HG03159 (cell line): Measurements from ENCODE around the gene MORF4L1.
"Not testable (repeated sequence)": the region's sequence is repeated elsewhere in the genome, so short reads cannot be mapped to it uniquely, and the experiment has no call there.

ENCODE experiments used
- ATAC-seq: cut with Tn5 transposase; IDR thresholded peaks from one replicate; pipeline ENCODE4 v1.9.1; 2021; ENCODE audit warnings: mild to moderate bottlenecking, moderate library complexity; ENCODE audit not compliant: unreplicated experiment

Gene MORF4L1

DNA sequence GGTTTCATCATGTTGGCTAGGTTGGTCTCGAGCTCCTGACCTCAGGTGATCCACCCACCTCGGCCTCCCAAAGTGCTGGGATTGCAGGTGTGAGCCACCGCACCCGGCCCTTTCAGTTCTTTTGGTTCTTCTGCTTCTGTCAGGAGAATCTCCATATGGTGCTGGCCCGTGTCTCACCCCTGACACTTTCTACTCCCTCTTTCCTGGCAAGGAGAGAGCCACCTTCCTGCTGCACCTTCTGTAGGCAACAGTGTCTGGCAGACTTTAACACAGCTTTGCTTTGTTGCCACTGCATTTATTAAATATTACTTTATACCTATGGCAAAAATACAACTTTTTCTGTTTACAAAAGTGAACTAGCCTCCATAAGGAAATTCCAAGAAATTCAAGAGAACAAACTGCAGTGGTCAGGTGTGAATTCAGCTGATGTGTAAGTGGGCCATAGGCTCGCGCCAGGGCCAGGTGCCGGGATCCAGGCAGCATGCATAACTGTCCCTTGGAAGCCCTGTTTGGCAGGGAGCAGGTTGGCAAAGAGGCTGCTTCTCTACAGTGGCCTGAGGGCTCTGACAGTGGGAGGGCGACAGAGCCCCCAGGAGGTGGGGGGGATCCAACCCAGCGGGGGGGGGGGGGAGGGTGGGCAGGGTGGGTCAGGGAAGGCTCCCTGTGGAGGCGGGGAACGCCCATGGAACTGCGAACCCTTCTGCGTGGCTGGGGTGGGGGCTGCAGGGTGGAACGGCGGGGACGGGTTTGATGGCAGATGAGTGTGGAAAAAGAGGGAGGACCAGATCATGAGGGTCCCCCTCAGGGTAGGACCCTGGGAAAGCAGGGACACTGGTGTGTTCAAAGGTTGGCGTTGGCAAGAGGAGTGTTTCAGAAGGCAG lies 51.0 kb downstream of the MORF4L1 start:
- no peak for ATAC-seq

DNA sequence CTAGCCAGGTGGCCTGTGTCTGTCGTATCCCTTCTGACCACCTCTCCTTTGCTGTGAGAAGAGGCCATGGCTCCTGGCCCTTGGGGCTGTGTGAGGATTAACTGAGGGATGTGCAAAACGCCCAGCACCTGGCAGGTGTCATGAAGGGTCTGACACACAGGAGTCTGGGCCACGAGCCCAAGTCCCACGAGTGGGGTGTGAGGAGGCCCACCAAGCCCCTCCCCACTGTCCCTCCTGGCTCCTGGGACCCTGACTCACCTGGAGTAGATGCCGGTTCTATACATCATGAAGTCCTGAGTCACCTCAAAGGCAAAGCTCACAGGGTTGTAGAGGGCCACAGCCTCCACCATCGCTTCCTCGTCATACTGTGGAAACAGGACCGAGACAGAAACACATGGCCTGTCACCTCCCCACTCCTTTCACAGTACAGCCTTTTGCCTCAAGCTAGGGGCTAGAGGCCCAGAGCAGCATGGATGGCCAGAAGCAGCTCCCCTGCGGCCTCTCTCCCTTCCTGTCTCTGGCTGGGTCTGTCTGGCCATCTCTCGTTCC lies 52.5 kb downstream of the MORF4L1 start:
- no peak for ATAC-seq

GRCh38 chr15:78925956-78926743 lies 53.5 kb downstream of the MORF4L1 start:
- no peak for ATAC-seq

DNA sequence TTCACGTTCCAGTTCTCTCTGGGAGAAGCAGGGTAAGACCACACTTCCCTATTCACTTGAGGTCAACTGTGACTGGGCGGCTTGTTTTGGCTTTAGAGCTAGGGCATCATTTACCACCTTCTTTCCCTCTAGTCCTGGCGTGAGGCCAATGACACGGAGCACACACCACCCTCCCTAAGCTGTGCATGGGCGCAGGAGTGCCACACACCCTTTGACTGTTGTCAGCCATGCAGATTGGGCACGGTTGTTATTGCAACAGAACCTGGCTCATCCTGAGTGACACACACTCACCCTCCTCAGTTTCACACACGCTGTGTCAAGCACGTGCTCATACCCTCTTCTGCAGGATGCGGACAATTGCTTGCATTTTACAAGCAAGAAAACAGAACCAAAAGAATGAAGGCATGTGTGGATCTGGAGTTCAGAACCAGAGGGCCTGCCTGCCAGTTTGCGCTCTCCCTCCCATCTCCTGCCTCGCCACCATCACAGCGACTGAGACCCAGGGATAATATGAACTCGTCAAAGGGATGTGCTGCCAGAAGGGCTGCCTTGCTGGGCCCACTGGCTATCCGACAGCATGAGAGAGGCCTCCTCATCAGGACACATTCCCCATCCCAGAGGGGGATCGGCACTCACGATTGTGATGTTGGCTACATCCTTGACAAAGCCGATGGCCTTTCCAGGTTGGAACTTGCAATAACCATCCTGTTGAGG lies 54.5 kb downstream of the MORF4L1 start:
- no peak for ATAC-seq

DNA sequence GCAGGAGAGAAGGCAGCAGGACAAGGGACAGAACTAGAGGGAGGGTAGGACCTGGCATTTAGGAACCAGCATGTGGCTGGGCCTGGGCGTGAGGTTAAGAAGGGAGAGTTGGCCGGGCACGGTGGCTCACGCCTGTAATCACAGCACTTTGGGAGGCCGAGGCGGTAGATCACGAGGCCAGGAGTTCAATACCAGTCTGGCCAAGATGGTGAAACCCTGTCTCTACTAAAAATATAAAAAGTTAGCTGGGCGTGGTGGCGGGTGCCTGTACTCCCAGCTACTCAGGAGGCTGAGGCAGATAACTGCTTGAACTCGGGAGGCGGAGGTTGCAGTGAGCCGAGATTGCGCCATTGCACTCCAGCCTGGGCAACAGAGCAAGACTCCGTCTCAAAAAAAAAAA lies 55.5 kb downstream of the MORF4L1 start:
- not testable (repeated sequence) for ATAC-seq

GRCh38 chr15:78928616-78929093 lies 56.0 kb downstream of the MORF4L1 start:
- no peak for ATAC-seq

- no peak for ATAC-seq
Observed at GRCh38 chr15:78929536-78930264, 57.0 kb downstream of the MORF4L1 start.

GRCh38 chr15:78930577-78931388 lies 58.1 kb downstream of the MORF4L1 start:
- no peak for ATAC-seq

- ATAC-seq, result no peak
Observed at GRCh38 chr15:78931439-78932257, 59.0 kb downstream of the MORF4L1 start.

DNA sequence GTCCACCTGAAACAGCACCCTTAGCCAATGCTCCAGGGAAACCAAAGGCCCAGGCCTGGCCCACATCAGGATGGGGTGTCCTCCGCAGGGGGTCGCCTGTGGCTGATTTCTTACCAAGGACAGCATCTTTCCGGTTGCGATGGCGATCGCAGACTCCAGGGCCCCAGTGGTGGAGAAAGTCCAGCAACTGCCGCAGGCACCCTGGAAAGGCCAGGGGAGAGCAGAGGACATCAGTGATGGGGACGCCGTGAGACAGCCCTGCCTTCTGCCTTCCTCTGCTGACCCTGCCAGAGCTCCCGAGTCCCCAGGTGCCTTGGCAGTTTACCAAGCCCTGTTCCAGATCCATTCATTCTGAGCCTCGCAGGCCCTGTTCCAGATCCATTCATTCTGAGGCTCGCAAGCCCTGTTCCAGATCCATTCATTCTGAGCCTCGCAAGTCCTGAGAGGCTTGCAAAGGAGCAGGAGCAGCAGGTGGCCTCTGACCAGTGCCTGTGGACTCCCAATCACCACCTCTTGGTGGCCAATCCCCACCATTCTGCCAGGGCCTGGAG lies 59.6 kb downstream of the MORF4L1 start:
- no peak for ATAC-seq

DNA sequence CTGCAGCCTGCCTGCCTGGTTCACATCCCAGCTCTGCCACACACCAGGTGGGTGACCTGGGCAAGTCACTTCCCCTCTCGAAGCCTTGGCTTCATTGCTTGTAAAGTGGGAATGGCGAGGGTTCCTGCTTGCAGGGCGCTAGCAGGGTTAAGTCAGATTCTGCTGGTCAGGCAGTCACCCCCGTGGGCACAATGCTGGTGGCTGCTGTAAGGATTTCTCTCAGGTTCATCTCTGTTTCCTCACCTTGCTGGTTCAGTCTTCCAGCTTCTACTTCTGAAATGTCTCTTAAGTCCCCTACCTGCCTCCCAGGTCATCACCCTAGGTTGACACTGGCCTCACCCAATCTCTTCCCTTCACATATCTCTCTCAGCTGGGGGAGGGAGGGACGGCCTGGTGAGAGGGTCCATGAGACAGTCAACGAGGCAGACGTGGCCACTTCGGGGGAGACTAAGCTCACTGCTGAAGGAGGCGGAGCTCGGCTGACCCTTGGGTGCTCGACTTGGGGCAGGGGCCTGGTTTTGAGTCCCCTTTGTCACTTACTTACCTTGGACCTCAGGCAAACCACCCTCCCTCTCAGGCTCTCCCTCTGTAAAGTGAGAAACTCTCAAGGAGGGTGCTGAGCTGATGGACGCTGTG lies 60.6 kb downstream of the MORF4L1 start:
- no peak for ATAC-seq

DNA sequence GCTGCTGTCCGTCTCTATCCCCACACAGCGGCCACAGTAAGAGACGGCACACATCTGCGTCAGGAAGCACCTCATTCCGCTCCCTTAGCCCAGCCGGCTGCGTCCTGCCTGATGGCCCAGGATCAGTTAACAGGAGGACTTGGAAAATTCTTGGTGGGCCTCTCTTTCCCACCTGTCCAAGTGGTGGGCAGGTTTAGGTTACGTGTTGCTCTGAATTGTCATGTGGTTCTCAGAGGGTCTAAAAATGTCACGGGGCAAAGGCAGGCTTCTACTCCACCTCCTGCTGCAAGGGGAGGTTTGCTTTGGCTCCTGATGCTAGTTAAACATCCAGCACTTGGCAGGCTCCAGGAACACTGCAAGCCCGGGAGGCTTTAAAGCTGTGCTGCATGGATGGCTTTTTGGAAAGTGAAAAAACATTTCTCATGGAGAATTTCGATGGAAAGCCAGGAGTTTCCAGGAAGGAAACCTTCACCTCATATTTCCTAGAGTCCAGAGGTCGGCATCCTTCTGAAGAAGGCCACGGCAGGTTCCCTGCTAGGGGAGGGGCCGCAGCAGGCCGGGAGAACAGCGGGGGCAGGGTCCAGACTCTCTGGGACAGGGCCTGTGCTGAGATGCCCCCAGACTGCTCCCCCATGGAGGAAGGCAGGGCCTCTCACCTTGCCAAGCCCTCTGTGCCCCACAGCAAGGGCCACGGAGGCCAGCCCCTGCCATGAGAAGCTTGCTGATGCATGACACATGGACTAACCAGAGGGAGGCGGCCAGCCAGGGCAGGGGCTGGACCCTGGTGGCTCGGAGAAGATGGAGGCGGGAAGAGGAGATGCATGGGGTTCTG lies 61.3 kb downstream of the MORF4L1 start:
- ATAC-seq, result no peak

DNA sequence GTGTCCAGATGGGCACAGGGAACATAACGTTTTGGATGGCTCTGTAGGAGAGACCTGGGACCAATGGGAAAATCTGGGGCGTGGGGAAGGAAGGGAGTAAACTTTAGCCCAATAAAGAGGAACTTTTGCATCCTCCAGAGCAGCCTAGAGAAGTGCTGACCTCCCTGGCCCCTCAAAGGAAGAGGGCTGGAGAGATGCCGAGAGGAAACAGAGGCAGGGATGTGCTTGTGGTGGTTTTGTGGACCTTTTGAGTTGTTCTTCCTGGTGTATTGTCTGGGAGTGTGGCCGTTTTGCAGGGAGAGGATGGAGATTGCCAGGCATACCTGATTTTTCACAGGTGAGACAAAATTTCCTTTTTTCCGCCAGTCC lies 61.9 kb downstream of the MORF4L1 start:
- no peak for ATAC-seq

- no peak for ATAC-seq
Observed at GRCh38 chr15:78937132-78937739, 64.5 kb downstream of the MORF4L1 start.

- ATAC-seq, result peak; percentile 58
Observed at GRCh38 chr15:78938658-78939488, 66.2 kb downstream of the MORF4L1 start.

- ATAC-seq, result no peak
Observed at GRCh38 chr15:78942741-78943140, 70.1 kb downstream of the MORF4L1 start.
